GM18507 (cell line): ENCODE results near the gene FRY.

Experiments used
- DNase-seq: peaks from one replicate; pipeline ENCODE4 v3.0.0; 2011; ENCODE audit warnings: low read depth; ENCODE audit not compliant: insufficient read length; ENCODE audit errors: extremely low spot score
- FAIRE-seq: peaks from 2 replicates; lab custom pipeline; 2011; peaks lifted over from hg19 to GRCh38; lab: Jason Lieb, UNC

The FRY gene

DNA sequence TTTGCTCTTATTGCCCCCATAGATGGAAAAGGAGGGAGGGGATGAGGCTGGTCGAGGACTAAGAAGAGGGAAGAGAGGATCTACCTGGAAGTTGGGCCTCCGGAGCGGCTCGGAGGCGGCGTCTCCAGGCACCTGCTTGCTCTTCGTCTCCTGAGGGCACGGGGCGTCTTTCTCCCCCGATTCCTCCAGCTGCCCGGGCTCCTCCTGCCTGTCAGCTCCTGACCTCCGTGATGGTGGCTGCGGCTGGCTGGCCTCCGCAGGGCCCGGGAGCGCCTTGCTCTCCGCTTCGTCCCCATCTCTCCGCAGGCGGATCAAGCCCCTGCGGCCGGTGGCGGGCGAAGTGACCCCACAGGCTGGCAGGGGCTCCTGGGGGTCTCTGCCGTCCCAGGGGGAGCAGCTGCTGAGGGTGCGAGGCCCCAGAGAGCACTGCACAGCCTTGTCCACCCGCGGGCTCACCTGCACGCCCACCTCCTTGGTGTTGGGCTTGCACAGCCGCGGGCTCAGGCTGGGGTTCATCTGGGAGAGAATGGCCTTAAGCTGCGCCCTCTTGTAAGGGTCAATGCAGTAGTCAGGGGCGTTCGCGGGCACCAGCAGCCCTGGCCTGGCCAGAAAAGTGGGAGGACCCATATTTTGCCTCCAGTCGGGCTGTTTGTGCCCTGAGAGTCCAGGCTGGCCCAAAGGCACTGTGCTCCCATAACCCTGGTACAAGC, 279.8 kb downstream of the FRY start:
- FAIRE-seq (no peak), DNase-seq (no peak)

DNA sequence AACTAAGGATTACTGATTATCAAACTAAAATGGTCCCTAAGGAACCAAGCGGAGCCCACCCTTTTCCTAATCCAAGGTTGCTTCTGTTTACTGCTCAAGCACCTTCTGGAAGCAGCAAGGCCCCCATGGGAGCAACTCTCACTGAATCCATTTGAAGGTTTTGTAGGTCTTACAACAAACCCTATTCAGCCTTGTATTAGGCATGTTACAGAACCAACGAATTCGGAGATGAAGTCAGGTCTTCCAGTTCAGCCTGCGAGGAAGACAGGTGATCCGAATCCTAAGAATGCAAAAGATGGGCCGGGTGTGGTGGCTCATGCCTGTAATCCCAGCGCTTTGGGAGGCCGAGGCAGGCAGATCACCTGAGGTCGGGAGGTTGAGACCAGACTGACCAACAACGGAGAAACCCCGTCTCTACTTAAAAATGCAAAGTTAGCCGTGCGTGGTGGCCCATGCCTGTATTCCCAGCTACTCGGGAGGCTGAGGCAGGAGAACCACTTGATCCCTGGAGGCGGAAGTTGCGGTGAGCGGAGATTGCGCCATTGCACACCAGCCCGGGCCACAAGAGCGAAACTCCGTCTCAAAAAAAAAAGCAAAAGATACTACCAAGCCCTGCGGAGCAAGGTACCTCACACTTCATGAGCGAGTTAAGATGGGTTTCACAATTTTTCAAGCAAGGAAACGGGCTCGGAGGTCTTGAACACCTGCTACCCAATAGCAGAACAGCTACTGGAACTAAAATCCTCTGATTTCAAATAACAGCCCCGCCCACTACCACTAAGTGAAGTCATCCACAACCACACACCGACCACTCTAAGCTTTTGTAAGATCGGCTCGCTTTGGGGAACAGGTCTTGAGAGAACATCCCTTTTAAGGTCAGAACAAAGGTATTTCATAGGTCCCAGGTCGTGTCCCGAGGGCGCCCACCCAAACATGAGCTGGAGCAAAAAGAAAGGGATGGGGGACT, 283.0 kb downstream of the FRY start:
- FAIRE-seq (peak; percentile 82), DNase-seq (no peak)

DNA sequence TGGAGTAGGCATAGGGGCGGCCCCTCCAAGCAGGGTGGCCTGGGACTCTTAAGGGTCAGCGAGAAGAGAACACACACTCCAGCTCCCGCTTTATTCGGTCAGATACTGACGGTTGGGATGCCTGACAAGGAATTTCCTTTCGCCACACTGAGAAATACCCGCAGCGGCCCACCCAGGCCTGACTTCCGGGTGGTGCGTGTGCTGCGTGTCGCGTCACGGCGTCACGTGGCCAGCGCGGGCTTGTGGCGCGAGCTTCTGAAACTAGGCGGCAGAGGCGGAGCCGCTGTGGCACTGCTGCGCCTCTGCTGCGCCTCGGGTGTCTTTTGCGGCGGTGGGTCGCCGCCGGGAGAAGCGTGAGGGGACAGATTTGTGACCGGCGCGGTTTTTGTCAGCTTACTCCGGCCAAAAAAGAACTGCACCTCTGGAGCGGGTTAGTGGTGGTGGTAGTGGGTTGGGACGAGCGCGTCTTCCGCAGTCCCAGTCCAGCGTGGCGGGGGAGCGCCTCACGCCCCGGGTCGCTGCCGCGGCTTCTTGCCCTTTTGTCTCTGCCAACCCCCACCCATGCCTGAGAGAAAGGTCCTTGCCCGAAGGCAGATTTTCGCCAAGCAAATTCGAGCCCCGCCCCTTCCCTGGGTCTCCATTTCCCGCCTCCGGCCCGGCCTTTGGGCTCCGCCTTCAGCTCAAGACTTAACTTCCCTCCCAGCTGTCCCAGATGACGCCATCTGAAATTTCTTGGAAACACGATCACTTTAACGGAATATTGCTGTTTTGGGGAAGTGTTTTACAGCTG, 283.9 kb downstream of the FRY start, which contains the start of the genes BRCA2 and ZAR1L:
Gene BRCA2, plus strand, starts transcription at position 271 of the 790 bp plus-strand sequence. CDS start 953 bp downstream, outside the sequence.
Gene ZAR1L, minus strand, starts transcription at position 126 of the 790 bp plus-strand sequence. CDS start 3,438 bp downstream, outside the sequence.
- FAIRE-seq (peak; percentile 92), DNase-seq (peak; percentile 64)

DNA sequence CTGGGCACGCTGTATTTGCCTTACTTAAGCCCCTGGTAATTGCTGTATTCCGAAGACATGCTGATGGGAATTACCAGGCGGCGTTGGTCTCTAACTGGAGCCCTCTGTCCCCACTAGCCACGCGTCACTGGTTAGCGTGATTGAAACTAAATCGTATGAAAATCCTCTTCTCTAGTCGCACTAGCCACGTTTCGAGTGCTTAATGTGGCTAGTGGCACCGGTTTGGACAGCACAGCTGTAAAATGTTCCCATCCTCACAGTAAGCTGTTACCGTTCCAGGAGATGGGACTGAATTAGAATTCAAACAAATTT, 284.4 kb downstream of the FRY start:
- no peak for FAIRE-seq

DNA sequence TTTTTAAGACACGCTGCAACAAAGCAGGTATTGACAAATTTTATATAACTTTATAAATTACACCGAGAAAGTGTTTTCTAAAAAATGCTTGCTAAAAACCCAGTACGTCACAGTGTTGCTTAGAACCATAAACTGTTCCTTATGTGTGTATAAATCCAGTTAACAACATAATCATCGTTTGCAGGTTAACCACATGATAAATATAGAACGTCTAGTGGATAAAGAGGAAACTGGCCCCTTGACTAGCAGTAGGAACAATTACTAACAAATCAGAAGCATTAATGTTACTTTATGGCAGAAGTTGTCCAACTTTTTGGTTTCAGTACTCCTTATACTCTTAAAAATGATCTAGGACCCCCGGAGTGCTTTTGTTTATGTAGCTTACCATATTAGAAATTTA, 284.9 kb downstream of the FRY start:
- FAIRE-seq (no peak), DNase-seq (no peak)

More for the DNA sequence above, 284.4 kb downstream of the FRY start:
- DNase-seq: no peak

DNA sequence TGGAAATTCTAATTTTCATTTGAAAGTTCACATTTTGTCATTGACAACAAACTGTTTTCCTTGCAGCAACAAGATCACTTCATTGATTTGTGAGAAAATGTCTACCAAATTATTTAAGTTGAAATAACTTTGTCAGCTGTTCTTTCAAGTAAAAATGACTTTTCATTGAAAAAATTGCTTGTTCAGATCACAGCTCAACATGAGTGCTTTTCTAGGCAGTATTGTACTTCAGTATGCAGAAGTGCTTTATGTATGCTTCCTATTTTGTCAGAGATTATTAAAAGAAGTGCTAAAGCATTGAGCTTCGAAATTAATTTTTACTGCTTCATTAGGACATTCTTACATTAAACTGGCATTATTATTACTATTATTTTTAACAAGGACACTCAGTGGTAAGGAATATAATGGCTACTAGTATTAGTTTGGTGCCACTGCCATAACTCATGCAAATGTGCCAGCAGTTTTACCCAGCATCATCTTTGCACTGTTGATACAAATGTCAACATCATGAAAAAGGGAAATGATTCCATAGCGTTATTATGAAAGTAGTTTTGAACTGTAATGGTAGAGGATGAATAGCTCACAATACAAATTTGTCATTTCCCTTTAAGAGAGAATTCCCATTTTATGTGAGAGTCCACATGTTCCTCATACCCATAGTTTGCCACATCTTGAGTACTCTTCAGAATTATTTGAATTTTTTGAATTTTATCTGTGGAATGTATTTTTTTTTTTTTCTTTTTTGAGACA, 286.3 kb downstream of the FRY start:
- no peak for DNase-seq
- no peak for FAIRE-seq

DNA sequence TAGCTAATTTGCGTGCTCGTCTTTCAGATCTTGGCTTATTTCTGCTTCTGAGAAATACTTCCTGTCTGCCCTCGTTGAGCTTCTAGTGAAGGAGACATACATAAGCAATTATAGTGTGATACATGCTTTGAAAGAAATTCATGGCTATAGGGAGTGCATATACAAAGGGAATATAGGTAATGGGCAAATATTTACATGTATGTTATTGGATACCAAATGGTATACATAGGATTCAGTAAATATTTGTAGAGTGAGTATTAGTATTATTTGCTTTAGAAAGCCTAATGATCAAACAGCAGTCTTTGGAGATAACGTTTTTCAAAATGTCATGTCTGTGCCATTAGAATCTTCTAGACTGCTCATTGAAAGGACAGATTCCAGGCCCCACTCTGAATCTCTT, 289.0 kb downstream of the FRY start:
- DNase-seq: no peak
- no peak for FAIRE-seq

DNA sequence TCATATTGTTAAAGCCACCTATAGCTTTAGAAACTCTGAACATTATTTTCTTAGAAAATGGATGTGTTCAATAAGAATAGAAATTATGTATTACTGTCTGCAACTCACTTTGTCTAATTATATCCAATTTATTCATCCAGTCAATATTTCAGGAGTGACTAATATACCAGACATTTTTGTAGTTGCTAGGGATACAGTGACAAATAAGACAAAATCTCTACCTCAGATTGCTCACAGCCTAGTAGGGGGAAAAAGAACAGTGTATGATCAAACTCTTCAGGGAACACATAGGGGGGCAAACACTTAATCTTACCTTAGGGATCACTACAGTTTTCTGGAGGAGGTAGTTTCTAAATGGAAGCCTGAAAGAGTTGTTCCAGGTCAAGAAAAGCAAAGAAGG, 292.3 kb downstream of the FRY start:
- no peak for DNase-seq
- FAIRE-seq: no peak

DNA sequence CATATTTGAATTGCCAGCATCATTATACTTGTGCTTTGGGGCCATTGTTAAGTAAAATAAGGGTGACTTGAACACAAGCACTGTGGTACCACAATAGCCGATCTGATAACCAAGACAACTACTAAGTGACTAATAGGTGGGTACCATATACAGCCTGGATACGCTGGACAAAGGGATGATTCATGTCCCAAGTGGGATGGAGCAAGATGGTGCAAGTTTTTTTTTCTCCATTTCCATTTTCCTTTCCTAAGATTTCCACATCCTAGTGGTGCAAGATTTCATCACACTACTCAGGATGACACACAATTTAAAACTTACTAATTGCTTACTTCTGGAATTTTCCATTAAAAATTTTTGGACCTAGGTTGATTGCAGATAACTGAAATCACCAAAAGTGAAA, 298.9 kb downstream of the FRY start:
- FAIRE-seq (no peak), DNase-seq (no peak)

DNA sequence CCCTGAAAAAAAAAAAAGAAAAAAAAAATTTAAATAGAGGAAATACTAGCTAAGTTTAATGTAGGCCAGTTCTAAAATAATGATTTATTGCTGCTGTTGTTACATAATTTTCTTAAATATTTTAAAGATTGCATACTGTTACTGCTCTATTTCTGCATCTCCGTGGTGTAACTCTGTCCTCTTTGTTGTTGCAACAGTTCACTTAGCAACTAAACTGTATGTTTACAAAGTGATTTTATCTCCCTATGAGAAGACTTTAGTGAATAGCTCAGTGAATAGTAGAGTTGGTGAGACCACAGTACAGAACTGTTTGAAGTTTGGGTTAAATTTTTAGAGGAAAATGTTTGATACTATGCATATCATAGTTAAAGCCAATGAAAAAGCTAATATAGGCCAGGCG, 303.1 kb downstream of the FRY start:
- DNase-seq: no peak
- FAIRE-seq: no peak

DNA sequence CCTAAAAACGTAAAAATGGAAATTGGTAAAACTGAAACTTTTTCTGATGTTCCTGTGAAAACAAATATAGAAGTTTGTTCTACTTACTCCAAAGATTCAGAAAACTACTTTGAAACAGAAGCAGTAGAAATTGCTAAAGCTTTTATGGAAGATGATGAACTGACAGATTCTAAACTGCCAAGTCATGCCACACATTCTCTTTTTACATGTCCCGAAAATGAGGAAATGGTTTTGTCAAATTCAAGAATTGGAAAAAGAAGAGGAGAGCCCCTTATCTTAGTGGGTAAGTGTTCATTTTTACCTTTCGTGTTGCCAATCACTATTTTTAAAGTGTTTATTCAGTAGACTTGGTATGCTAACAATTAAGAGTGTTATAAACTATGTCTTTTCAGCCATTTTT, 309.3 kb downstream of the FRY start:
- DNase-seq (no peak), FAIRE-seq (peak; percentile 67)

DNA sequence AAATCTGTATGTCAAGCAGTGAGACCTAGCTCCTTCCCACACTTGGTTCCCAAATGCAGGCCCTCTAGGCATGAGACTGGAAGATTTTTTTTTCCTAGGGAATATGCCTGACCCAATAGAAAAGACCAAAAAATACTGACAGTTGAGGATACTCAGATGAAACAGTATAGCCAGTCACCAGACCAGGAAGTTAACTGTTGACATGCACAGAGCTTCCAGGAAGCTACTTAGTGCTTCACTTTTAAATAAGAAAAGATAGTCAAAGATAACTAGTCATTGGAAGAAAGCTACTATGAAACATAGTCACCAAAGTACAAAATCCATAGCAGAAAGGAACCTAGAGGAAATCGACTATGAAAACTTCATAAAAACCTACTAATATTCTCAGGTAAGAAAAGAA, 316.1 kb downstream of the FRY start:
- DNase-seq: no peak

More for the DNA sequence above, 316.1 kb downstream of the FRY start:
- FAIRE-seq: no peak
